HepG2 (cell line): Measurements from ENCODE around the gene MZF1. TPM values are rescaled to one million over a fixed set of nuclear protein-coding genes. Genes with fewer than 3 reads are reported as not detected.

Experiments used
- DNMT1 ChIP-seq: sonication (generic); formaldehyde crosslinking; IDR thresholded peaks from 2 replicates; pipeline ENCODE4 v1.5.1; 2020; ENCODE audit warnings: mild to moderate bottlenecking, missing genetic modification reagents
- ESRRA ChIP-seq: sonication (generic); formaldehyde crosslinking; IDR thresholded peaks from 2 replicates; pipeline ENCODE4 v1.5.1; 2020; ENCODE audit warnings: mild to moderate bottlenecking, low read depth, missing genetic modification reagents
- FOXP1 ChIP-seq, 2 experiments: fragments of 450-650 bp in 1 of 2; IDR thresholded peaks; 2 replicates each; pipeline ENCODE4 v1.6.1; 2017 to 2018; ENCODE audit warnings: antibody characterized with exemption in 1 of 2
- SKIL ChIP-seq: sonication (generic); formaldehyde crosslinking; IDR thresholded peaks from 2 replicates; pipeline ENCODE4 v1.8.0; 2022; ENCODE audit warnings: missing genetic modification reagents, mild to moderate bottlenecking, moderate library complexity, borderline replicate concordance
- TCF7L2 ChIP-seq: IDR thresholded peaks from 2 replicates; pipeline ENCODE4 v1.6.1; 2011; ENCODE audit warnings: mild to moderate bottlenecking, low read depth, low read length, moderate library complexity
- ZMYM4 ChIP-seq: sonication (generic); formaldehyde crosslinking; IDR thresholded peaks from 2 replicates; pipeline ENCODE4 v1.8.1; 2023; ENCODE audit warnings: mild to moderate bottlenecking, missing genetic modification reagents
- ZNF629 ChIP-seq: sonication (generic); formaldehyde crosslinking; conservative IDR thresholded peaks from 2 replicates; pipeline ENCODE4 v1.5.0; 2020; ENCODE audit warnings: missing genetic modification reagents
- ZNF674 ChIP-seq: sonication (generic); formaldehyde crosslinking; IDR thresholded peaks from 2 replicates; pipeline ENCODE4 v1.5.0; 2020; ENCODE audit warnings: low read depth, mild to moderate bottlenecking, missing genetic modification reagents
- polyA plus RNA-seq, 8 experiments: library from polyadenylated mRNA; depleted of rRNA in 3 of 8; stranded (reverse) in 7 of 8; unstranded in 1 of 8; fragments of >200 nt; fragmentation: Illumina TruSeq in 4 of 8; extraction: Trizol in 4 of 8; gene quantifications; 2 replicates each; pipeline versions ENCODE4 v1.2.1 to v1.2.3, GENCODE V29; 2011 to 2016; ENCODE audit warnings: low read depth in 4 of 8, missing spikeins in 1 of 8, mixed read lengths in 1 of 8; ENCODE audit not compliant: insufficient read depth in 1 of 8
- total RNA-seq, 5 experiments: library from RNA; depleted of rRNA; stranded (reverse); fragments of >200 nt; fragmentation: Illumina TruSeq; extraction: Trizol; gene quantifications; 2 replicates each; pipeline ENCODE4 v1.2.3, GENCODE V29; 2016; ENCODE audit warnings: low read depth in 1 of 5
- TF ChIP-seq, protein P1 (sequence below): sonication (generic); formaldehyde crosslinking; IDR thresholded peaks from 2 replicates; pipeline ENCODE4 v1.4.0; 2020; ENCODE audit warnings: missing genetic modification reagents

MZF1 gene
- total and polyA plus RNA-seq, 2 of the 13 experiments (the other 11 are each of a cell fraction or from before 2014, with no cell fraction given): 3.1 to 8.1 TPM

DNA sequence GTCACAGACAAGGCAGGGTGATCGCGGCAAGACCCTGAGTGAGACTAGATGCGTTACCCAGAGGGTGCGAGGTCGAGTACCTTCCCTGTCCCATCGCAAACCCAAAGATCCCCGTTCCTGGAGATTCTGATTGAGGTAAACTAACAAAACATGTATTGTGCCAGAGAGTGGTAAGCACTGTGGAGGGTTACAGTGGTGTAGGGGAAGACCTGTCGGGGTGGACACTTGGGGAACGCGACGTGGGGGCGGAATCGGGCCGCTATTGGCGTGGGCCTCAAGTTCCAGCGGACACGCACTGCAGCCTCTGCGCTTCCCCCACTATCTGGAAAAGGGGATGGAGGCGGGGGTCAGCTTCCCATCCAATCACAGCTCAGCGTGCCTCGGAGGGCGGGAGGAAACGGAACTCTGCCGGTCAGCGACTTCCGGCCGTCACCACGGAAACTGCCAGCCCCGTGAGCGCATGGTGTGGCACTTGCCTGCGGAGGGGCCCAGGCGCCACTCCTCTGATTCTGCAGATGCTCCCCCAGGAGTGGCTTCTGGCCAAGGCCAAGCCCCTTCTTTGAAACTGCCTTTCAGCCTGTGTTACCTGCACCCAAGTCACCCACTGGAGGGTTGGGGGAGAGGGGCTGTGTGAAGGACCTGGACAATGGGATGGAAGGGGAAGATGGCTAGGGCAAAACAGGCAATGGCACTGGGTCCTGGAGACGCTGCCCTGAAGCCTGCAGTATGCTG, 13.7 kb downstream of the MZF1 start (continued):
- TF ChIP-seq ZMYM4 (CRISPR knock-in tag) (peak; percentile 67; the same call in 1 of the 2 replicates), TCF7L2 (no peak), FOXP1 (IDR thresholded peaks at IDR 0.05) (no peak), FOXP1 (CRISPR knock-in tag; IDR thresholded peaks at IDR 0.05) (no peak), ZNF674 (CRISPR knock-in tag) (no peak), SKIL (peak; percentile 39; the same call in 1 of the 2 replicates), DNMT1 (no peak), ZNF629 (CRISPR knock-in tag) (no peak), ESRRA (CRISPR knock-in tag) (no peak; the same call in 1 of the 2 replicates)
- TF ChIP-seq, protein P1, sequence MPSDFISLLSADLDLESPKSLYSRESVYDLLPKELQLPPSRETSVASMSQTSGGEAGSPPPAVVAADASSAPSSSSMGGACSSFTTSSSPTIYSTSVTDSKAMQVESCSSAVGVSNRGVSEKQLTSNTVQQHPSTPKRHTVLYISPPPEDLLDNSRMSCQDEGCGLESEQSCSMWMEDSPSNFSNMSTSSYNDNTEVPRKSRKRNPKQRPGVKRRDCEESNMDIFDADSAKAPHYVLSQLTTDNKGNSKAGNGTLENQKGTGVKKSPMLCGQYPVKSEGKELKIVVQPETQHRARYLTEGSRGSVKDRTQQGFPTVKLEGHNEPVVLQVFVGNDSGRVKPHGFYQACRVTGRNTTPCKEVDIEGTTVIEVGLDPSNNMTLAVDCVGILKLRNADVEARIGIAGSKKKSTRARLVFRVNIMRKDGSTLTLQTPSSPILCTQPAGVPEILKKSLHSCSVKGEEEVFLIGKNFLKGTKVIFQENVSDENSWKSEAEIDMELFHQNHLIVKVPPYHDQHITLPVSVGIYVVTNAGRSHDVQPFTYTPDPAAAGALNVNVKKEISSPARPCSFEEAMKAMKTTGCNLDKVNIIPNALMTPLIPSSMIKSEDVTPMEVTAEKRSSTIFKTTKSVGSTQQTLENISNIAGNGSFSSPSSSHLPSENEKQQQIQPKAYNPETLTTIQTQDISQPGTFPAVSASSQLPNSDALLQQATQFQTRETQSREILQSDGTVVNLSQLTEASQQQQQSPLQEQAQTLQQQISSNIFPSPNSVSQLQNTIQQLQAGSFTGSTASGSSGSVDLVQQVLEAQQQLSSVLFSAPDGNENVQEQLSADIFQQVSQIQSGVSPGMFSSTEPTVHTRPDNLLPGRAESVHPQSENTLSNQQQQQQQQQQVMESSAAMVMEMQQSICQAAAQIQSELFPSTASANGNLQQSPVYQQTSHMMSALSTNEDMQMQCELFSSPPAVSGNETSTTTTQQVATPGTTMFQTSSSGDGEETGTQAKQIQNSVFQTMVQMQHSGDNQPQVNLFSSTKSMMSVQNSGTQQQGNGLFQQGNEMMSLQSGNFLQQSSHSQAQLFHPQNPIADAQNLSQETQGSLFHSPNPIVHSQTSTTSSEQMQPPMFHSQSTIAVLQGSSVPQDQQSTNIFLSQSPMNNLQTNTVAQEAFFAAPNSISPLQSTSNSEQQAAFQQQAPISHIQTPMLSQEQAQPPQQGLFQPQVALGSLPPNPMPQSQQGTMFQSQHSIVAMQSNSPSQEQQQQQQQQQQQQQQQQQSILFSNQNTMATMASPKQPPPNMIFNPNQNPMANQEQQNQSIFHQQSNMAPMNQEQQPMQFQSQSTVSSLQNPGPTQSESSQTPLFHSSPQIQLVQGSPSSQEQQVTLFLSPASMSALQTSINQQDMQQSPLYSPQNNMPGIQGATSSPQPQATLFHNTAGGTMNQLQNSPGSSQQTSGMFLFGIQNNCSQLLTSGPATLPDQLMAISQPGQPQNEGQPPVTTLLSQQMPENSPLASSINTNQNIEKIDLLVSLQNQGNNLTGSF (CRISPR knock-in tag): no peak
